SKM-1 (cell line): ENCODE results near the gene METAP1.
"Not testable (repeated sequence)": the region's sequence is repeated elsewhere in the genome, so short reads cannot be mapped to it uniquely, and the experiment has no call there.

Source experiments
- DNase-seq: peaks from one replicate; lab custom pipeline; 2025; ENCODE audit not compliant: unreplicated experiment; lab: John Stamatoyannopoulos, UW

The METAP1 gene

DNA sequence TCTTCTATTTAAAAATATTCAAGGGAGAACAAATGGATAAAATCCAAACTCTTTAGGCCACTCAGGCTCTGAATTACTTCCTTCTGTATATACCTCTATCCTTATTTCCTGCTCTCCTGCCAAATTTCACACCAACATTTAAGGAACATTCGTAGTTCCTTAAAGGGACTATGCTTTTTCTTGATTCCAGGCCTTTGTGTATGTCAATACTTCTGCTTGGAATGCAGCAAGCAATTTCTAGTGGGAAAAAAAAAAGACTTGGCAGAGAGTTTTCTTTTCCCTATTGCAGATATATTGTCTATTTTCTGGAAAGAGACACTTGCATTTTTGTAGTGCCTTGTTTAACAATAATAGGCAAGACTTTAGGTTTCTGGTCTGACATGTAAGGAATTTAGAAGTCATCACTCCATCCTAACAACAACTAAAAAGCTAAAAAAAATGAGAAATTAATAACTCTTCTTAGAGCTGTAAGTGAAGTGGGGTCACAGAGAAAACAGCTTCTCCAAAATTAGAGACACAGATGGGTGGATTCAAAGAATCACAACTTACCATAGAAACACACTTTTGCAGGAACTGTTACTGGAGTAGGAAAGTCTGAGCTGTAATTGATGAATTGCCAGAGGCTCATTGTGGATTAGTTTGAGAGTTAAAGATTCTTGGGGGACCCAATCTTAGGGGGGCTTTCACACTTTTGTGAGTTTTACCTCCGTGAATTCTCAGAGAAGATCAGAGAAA is 95.1 kb downstream of the METAP1 start:
- no peak for DNase-seq

- DNase-seq = no peak
These were observed 95.7 kb downstream of the METAP1 start for GRCh38 chr4:99091216-99091575.

DNA sequence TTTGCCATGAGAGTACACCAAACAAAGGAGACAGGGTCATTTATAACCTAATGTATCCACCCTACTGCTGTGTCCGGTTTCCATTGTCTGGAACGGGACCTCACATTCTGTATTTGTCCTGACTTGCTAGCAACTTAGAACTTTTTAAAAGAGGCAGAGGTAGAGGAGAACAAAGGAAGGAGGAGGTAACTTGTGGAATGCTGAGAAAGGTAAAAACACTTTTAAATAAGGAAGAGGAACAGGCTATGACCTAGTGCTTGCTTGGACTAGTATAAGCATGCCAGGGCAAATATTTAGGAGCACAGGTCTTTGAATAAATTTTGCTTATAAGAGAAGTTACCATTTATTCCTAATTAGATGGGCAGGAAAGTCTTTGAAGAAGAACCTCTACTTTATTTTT is 96.3 kb downstream of the METAP1 start:
- not testable (repeated sequence) for DNase-seq

DNA sequence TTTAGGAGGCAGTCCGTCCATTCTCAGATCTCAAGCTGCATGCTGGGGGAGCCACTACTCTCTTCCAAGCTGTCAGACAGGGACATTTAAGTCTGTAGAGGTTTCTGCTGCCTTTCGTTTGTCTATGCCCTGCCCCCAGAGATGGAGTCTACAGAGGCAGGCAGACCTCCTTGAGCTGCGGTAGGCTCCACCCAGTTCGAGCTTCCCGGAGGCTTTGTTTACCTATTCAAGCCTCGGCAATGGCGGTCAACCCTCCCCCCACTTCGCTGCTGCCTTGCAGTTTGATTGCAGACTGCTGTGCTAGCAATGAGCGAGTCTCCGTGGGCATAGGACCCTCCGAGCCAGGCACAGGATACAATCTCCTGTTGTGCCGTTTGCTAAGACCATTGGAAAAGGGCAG is 103.8 kb downstream of the METAP1 start:
- DNase-seq = no peak

DNA sequence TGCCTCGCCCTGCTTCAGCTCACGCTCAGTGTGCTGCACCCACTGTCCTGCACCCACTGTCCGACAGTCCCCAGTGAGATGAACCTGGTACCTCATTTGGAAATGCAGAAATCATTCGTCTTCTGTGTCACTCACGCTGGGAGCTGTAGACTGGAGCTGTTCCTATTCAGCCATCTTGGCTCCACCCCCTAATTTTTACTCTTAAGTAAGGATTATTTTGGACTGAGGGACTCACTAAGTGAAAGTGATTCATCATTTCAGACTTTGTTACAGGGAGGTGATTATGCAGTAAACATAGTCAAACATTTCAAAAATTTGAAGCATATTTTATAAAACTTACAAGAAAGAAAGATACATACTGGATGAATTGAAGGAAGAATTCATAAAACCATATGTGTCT is 104.3 kb downstream of the METAP1 start:
- DNase-seq = not testable (repeated sequence)

GRCh38 chr4:99100876-99101275 is 105.4 kb downstream of the METAP1 start:
- no peak for DNase-seq

- DNase-seq = no peak
These were observed 107.1 kb downstream of the METAP1 start for GRCh38 chr4:99102634-99103033.

- DNase-seq = no peak
These were observed 107.6 kb downstream of the METAP1 start for GRCh38 chr4:99103166-99103565.

DNA sequence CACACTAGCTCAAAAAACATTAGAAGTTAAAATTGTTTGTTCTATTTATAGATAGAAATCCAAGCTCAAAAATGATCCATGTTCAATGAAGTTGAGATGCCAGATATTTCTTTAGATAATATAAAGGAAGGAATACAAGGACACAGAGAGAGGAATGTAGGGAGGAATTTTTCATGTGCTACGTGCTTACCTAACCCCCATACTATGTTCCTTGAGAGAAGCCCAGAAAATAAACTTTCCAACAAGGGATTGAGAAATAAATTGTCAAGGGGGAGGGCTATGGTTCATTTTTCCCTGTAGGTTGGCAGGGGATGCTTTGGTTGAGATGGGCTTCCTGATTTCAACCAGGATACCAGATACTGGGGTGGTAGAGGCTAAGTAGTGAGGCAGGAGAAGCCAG is 108.6 kb downstream of the METAP1 start:
- DNase-seq = no peak

GRCh38 chr4:99109286-99109685 is 113.8 kb downstream of the METAP1 start:
- DNase-seq = not testable (repeated sequence)
